NCI-H460 (cell line): ENCODE results near the gene PAPOLA. TPM values are rescaled to one million over a fixed set of nuclear protein-coding genes. Genes with fewer than 3 reads are reported as not detected.
A peak's percentile ranks its signal among the peaks of the same experiment; 100 is the strongest.

Source experiments
- DNase-seq: peaks from one replicate; pipeline ENCODE4 v3.0.0-alpha.2; 2016; ENCODE audit warnings: low read depth; ENCODE audit errors: extremely low read depth
- total RNA-seq: library from RNA; depleted of rRNA; stranded (reverse); fragments of >200 nt; shearing (Covaris generic); gene quantifications from 2 replicates; pipeline ENCODE4 v1.2.3, GENCODE V29; 2014

The PAPOLA gene
- total RNA-seq, 1 experiment from 2014 or later, result 172 TPM

DNA sequence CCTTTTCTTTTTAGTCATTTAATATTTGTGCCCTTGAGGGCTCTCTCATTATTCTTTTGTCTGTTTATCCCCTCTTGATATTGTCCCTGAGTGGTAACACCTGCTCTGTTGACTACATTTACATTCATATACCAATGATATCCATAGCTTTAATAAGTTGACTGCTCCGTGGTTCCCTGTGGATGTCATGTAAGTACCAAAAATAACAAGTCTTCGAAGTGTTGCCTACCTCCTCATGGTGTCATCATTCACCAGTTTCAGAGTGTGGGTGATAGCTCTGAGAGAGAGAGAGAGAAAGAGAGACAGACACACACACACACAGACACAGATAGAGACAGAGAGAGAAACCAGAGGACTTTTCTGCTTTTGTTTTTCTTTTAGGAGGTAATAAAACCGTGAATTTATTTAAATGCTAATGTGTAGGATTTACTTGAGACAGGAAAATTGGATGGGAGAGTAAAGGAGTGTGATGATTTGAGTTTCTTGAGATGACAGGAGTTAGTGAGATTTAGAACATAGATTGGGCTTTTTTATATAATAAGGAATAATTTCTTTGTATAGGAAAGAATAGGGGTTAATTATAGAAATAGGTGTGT, 52.2 kb downstream of the PAPOLA start:
- no peak for DNase-seq

DNA sequence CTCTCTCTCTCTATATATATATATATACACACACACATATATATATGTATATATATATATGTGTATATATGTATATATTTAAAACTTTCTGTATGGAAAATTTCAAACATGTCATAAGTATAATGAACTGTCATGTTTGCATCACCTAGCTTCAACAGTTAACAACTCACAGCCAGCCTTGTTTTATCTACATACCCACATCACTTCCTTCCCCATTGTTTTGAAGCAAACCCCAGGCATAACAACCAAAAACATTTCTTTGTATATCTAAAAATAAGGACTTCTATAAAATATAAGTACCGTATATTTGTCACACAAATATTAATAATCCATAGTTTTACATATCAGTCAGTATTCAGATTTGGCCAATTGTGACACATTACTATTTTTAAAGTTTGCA, 57.4 kb downstream of the PAPOLA start:
- DNase-seq, result no peak

DNA sequence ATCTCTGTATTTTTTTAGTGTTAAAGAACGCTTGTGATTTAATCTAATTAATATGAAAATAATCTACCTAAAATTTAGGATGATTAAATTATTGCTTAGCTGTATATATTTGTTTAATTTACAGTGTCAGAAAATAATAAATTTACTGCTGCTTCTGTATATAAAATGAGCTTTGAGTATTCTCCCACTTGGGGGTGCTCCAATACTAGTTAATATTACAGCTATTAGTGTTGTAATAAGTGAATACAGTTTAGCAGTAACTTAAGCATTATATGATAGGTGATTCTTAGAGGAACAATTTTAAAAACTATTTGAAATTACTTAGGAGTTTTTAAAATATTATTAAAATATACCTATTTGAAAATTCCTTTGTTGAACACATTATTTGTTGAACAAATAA, 62.2 kb downstream of the PAPOLA start:
- DNase-seq, result no peak

GRCh38 chr14:96565811-96566210, 63.6 kb downstream of the PAPOLA start:
- DNase-seq, result no peak

DNA sequence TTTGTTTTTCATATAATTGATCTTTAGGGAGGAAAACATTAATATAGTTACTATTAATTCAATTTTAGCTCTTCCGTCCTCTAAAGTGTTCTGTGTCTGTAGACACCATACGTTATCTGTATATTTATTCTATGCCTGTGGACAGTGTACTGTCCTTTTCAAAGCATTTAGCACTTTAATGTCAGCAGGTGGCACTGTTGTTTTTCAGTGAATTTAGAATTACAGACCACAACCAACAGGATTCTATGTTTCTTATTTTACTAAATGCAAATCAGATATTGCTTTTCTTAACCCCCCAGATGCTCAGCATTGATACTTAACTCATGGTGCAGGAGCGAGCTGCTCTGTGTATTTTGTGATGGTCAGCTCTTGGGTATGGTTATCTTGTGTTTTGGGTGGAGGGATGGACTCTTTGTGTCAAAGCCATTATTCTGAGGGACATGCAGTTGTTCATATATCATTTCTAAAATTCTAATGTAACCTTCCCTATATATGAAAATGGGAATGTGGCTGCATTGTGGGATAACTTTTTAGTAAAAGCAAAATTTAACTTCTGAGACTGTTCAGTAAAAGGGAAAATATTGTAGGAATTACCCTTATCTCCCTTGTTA, 65.2 kb downstream of the PAPOLA start:
- peak; percentile 25 for DNase-seq

DNA sequence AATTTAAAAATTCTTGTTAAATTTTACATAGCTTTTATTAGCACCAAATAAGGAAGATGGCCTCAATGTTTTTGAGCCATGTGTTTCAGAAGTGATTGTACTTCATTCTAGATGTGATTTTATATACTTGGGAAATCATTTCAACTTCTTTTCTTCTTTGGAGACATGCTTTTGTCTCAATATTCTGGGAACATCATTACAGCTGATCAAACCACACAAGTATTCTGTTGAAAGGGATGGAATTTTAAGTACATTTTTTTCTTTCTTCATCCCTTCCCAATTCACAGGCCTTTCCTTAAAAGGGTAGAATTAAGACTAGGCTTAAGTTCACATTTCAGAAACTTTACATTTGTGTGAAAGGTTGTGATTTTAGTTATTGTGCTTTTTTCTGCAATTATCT, 66.4 kb downstream of the PAPOLA start:
- DNase-seq, result no peak

- DNase-seq, result no peak
Observed at GRCh38 chr14:96571311-96571710, 69.1 kb downstream of the PAPOLA start.

- DNase-seq, result no peak
Observed at GRCh38 chr14:96573473-96574100, 71.4 kb downstream of the PAPOLA start.

DNA sequence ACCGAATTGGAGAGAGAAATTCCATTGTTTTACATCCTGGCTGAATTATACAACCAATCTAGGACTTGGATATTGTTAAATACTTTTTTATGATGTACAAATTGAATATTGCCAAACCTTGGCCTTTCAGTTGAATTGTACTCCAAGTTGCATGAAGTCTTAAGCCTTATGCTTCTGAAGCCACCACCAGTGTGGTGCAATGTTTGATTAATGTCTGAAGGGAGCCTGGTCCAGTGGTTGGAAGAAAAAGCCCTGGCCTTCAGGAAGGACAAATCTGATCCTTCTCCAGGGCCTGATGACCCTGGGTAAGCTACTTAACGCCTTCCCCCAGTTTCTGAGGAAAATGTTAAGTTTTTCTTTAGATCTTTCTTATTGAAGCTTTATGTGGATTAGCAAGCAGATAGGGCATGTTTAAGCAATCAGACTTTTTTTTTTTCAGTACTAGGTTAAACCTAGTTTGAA, 72.0 kb downstream of the PAPOLA start:
- no peak for DNase-seq

GRCh38 chr14:96574633-96575632, 72.8 kb downstream of the PAPOLA start:
- DNase-seq, result no peak

DNA sequence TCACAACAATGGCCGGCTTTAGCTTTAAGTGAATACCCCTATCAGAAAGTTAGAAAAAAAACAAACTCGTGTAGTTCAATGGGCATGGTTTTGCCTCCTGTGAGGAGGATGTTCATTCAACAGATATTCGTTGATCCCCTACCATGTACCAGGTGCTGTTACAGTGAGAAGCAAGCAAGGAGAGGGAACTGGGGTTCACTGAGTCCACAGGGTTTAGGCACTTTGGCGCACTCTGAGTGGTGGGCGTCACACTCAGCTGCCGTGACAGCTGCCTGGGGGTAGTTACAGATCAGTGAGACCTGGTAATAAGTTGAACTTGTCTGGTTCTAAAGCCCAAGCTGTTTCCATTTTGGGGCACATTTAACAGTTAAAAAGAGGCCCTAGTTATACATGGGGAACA, 74.2 kb downstream of the PAPOLA start:
- DNase-seq, result no peak

DNA sequence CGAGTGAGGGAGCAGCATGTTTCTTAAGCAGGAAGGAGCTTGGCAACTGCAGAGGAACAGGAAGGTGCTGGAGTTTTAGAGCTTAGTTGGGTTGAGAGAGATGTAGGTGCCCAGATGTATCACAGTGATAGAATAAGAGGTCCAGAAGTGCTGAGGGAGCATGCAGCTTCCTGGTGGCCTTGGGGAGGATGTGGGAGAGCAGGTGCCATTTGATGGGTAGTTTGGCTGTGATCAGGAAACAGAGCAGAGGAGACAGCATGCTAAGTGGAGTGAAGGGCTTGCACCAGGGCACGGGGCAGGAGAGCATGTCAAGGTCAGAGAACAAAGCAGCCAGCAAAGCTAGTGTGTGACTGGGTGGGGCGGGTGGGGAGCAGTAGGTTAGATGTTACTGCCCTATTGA, 74.8 kb downstream of the PAPOLA start:
- no peak for DNase-seq

- DNase-seq, result no peak
Observed at GRCh38 chr14:96578619-96579018, 76.4 kb downstream of the PAPOLA start.

GRCh38 chr14:96579358-96579757, 77.2 kb downstream of the PAPOLA start:
- DNase-seq, result no peak

DNA sequence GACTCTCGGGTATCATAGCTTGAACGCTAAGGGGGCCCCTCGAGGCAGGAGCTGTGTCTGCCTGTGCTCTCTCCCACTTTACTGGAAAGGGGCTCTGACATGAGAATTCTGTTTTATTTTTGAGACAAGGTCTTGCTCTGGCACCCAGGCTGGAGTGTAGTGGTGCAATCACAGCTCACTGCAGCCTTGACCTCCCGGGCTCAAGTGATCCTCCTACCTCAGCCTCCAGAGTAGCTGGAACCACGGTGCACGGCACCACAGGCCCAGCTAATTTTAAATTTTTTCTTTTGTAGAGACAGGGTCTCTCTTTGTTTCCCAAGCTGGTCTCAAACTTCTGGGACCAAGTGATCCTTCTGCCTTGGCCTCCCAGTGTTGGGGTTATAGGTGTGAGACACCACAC, 77.7 kb downstream of the PAPOLA start:
- no peak for DNase-seq

GRCh38 chr14:96580566-96580965, 78.4 kb downstream of the PAPOLA start:
- DNase-seq, result no peak

- no peak for DNase-seq
Observed at GRCh38 chr14:96581026-96581425, 78.8 kb downstream of the PAPOLA start.

DNA sequence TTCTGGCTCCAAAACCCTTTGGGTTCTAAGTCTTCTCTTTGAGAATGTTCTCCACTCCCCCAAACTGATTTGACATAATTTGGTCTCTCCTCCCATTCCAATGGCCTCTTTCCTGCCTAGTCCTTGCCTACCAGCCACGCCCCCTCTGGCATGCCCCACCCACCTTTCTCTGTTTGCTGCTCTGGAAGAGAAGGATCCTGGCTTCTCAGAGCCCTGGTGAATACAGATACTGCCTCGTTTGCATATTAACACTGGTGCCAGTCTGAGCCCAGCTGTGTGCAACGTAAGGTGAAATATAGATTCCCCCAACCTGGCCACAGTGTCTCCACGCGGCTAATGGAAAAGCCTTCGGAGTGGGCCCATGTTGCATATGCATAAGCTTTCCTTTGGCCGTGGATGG, 79.7 kb downstream of the PAPOLA start:
- no peak for DNase-seq

DNA sequence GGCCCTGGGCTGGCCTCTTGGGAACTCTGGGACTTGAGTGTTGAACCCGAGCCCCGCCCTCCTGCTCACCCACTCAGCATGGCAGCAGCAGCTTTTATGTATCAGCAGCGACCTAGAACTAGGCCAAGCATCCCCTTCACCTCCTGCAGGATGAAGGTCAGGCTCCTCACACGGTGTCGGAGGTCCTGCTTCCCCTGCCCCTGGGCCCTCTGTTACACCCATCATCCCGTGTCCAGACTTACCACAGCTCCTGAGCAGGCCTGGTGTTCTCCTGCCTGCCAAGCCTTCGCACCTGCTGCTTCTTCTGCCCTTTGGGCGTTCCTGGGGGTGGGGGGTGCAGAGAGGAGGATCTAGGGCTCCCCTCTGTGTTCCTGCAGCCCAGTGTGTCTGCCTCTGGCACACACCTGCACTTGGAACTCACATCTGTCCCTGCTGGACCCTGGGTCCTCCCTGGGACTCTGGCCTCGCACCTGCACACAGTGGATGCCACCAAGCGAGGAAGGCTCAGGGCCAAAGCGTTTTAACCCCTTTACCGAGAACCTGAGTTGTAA, 80.3 kb downstream of the PAPOLA start:
- no peak for DNase-seq

- DNase-seq, result no peak
Observed at GRCh38 chr14:96582995-96583394, 80.8 kb downstream of the PAPOLA start.

DNA sequence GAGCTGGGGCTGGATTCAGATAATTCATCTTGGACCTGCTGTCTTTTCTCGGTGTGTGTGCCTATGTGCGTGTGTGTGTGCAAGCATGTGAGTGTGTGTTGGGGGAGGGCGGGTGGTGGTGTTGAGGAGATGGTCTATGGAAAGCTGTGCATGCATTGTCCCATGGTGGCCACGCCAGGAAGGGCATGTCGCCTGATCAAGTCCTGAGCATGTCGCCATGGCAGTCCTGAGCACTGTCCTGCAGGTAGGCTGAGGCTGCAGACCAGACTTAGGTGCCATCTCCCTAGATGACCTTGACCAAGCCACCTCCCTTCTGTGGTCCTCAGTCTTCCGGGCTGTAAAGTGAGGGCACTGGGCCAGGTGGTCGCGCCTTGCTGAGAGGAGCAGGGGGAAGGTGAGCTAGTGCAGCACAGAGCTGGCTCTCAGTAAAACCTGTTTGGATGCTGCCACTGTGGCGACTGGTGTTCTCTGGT, 81.4 kb downstream of the PAPOLA start:
- DNase-seq, result no peak
